ENCODE data around the gene PCMTD2. TPM values are rescaled to one million over a fixed set of nuclear protein-coding genes. Genes with fewer than 3 reads are reported as not detected.

Gene PCMTD2
- total RNA-seq, 1 experiment from 2014 or later = 57.1 TPM

- Histone ChIP-seq H3K4me1 (ENCODE audit: insufficient read depth, low read length, poor library complexity, severe bottlenecking) (peaks cover 12% of the 10 kb centered on the region), H3K27ac (ENCODE audit: low read depth, low read length, poor library complexity, severe bottlenecking) (no peak overlapping the region), H3K4me3 (ENCODE audit: low read depth, low read length, poor library complexity, severe bottlenecking) (no peak overlapping the region), H3K36me3 (ENCODE audit: insufficient read depth, low read length, poor library complexity, severe bottlenecking) (no peaks in the 10 kb centered on the region), H3K9me3 (ENCODE audit: low read depth, low read length, poor library complexity, severe bottlenecking) (no peaks in the 10 kb centered on the region), H3K27me3 (replicated peaks; ENCODE audit: insufficient read depth, low read depth, low read length, poor library complexity) (no peaks in the 10 kb centered on the region)
- POLR2A ChIA-PET (ENCODE audit: low non-redundant PET) = no interaction called here
- intact Hi-C loops (cut with micrococcal nuclease; ENCODE audit: unreplicated experiment) = no loop called here
- BruUV-seq (replicated peaks) = no TSS peak
- CTCF ChIA-PET = no interaction called here
- TF ChIP-seq CTCF (conservative IDR thresholded peaks at IDR 0.05; ENCODE audit: low read depth, low read length) (no peak), EZH2 (IDR thresholded peaks at IDR 0.05; ENCODE audit: borderline replicate concordance, low read depth, low read length, poor library complexity, severe bottlenecking) (no peak)
- no peak for DNase-seq (ENCODE audit: low spot score)
These were observed 36.3 kb upstream of the PCMTD2 start for GRCh38 chr20:64219202-64219601.

GRCh38 chr20:64219730-64220129 lies 35.8 kb upstream of the PCMTD2 start:
- intact Hi-C loops (cut with micrococcal nuclease; ENCODE audit: unreplicated experiment) = no loop called here
- TF ChIP-seq CTCF (conservative IDR thresholded peaks at IDR 0.05; ENCODE audit: low read depth, low read length) (no peak), EZH2 (IDR thresholded peaks at IDR 0.05; ENCODE audit: borderline replicate concordance, low read depth, low read length, poor library complexity, severe bottlenecking) (no peak)
- ChIA-PET CTCF (no interaction called here), POLR2A (ENCODE audit: low non-redundant PET) (no interaction called here)
- Histone ChIP-seq H3K4me3 (ENCODE audit: low read depth, low read length, poor library complexity, severe bottlenecking) (no peak overlapping the region), H3K4me1 (ENCODE audit: insufficient read depth, low read length, poor library complexity, severe bottlenecking) (peaks cover 17% of the 10 kb centered on the region), H3K27ac (ENCODE audit: low read depth, low read length, poor library complexity, severe bottlenecking) (no peak overlapping the region), H3K36me3 (ENCODE audit: insufficient read depth, low read length, poor library complexity, severe bottlenecking) (no peaks in the 10 kb centered on the region), H3K27me3 (replicated peaks; ENCODE audit: insufficient read depth, low read depth, low read length, poor library complexity) (no peaks in the 10 kb centered on the region), H3K9me3 (ENCODE audit: low read depth, low read length, poor library complexity, severe bottlenecking) (no peaks in the 10 kb centered on the region)
- no peak for DNase-seq (ENCODE audit: low spot score)
- BruUV-seq (replicated peaks) = no TSS peak

GRCh38 chr20:64220420-64220819 lies 35.1 kb upstream of the PCMTD2 start:
- no TSS peak for BruUV-seq (replicated peaks)
- intact Hi-C loops (cut with micrococcal nuclease; ENCODE audit: unreplicated experiment) = no loop called here
- ChIA-PET POLR2A (ENCODE audit: low non-redundant PET) (no interaction called here), CTCF (no interaction called here)
- H3K36me3 ChIP-seq (ENCODE audit: insufficient read depth, low read length, poor library complexity, severe bottlenecking) = no peaks in the 10 kb centered on the region
- H3K27me3 ChIP-seq (replicated peaks; ENCODE audit: insufficient read depth, low read depth, low read length, poor library complexity) = no peaks in the 10 kb centered on the region
- no peak for DNase-seq (ENCODE audit: low spot score)
- TF ChIP-seq EZH2 (IDR thresholded peaks at IDR 0.05; ENCODE audit: borderline replicate concordance, low read depth, low read length, poor library complexity, severe bottlenecking) (no peak), CTCF (conservative IDR thresholded peaks at IDR 0.05; ENCODE audit: low read depth, low read length) (no peak)
- peaks cover 24% of the 10 kb centered on the region for H3K4me1 ChIP-seq (ENCODE audit: insufficient read depth, low read length, poor library complexity, severe bottlenecking)
- H3K27ac ChIP-seq (ENCODE audit: low read depth, low read length, poor library complexity, severe bottlenecking) = no peak overlapping the region
- H3K9me3 ChIP-seq (ENCODE audit: low read depth, low read length, poor library complexity, severe bottlenecking) = no peaks in the 10 kb centered on the region
- H3K4me3 ChIP-seq (ENCODE audit: low read depth, low read length, poor library complexity, severe bottlenecking) = no peak overlapping the region
